ENCODE data around the gene LRRC70. TPM values are rescaled to one million over a fixed set of nuclear protein-coding genes. Genes with fewer than 3 reads are reported as not detected.

LRRC70 gene
- total RNA-seq, 1 experiment from 2014 or later = 6.5 TPM

GRCh38 chr5:62627901-62628300, 49.3 kb downstream of the LRRC70 start:
- Histone ChIP-seq H3K9me3 (ENCODE audit: low read length) (no peaks in the 10 kb centered on the region), H3K79me2 (ENCODE audit: low read length) (no peaks in the 10 kb centered on the region), H3K27ac (ENCODE audit: low read length) (no peak overlapping the region), H3K27me3 (ENCODE audit: low read length) (no peaks in the 10 kb centered on the region), H3K4me1 (ENCODE audit: low read length) (no peaks in the 10 kb centered on the region), H3K4me3 (ENCODE audit: low read length) (no peak overlapping the region), H4K20me1 (ENCODE audit: insufficient read depth, low read depth, low read length) (no peaks in the 10 kb centered on the region), H2AFZ (ENCODE audit: low read length) (no peak overlapping the region), H3K9ac (ENCODE audit: low read length) (no peak overlapping the region), H3K4me2 (ENCODE audit: low read depth, low read length, poor library complexity, severe bottlenecking) (no peak overlapping the region), H3K9me2 (replicated peaks; ENCODE audit: insufficient read depth, low read length) (no peaks in the 10 kb centered on the region), H3K36me3 (ENCODE audit: insufficient read depth, low read length) (peaks cover 12% of the 10 kb centered on the region; the same call in 1 of the 2 replicates)
- no peak for DNase-seq

Other genes starting within 250 kb of the LRRC70 start
- 48.6 and 56.5 TPM in 2 replicates for gene DIMT1, start 174.9 kb upstream of the LRRC70 start, total RNA-seq (2014; rRNA removed; shearing (Covaris generic); ENCODE audit: low replicate concordance)
- gene IPO11, start 166.1 kb upstream of the LRRC70 start, total RNA-seq (2014; rRNA removed; shearing (Covaris generic); ENCODE audit: low replicate concordance) = 16.2 and 31.5 TPM in 2 replicates